HepG2 (cell line): ENCODE results near the gene MTA2. TPM values are rescaled to one million over a fixed set of nuclear protein-coding genes. Genes with fewer than 3 reads are reported as not detected.

ENCODE experiments used
- HDAC2 ChIP-seq: sonication (generic); formaldehyde crosslinking; IDR thresholded peaks from 2 replicates; pipeline ENCODE4 v1.4.0; 2020; ENCODE audit warnings: missing genetic modification reagents
- JUN ChIP-seq: sonication (generic); formaldehyde crosslinking; IDR thresholded peaks from 2 replicates; pipeline ENCODE4 v1.4.0; 2020; ENCODE audit warnings: mild to moderate bottlenecking, missing genetic modification reagents
- MED1 ChIP-seq: sonication (generic); formaldehyde crosslinking; IDR thresholded peaks from 2 replicates; pipeline ENCODE4 v1.4.0; 2020; ENCODE audit warnings: missing genetic modification reagents
- NCOA1 ChIP-seq: sonication (generic); formaldehyde crosslinking; IDR thresholded peaks from 2 replicates; pipeline ENCODE4 v1.9.0; 2021; ENCODE audit warnings: missing genetic modification reagents
- NFRKB ChIP-seq: fragments of 450-650 bp; IDR thresholded peaks from 2 replicates; pipeline ENCODE4 v1.6.1; 2017
- POGZ ChIP-seq: sonication (generic); formaldehyde crosslinking; IDR thresholded peaks from 2 replicates; pipeline ENCODE4 v1.4.0; 2020; ENCODE audit warnings: mild to moderate bottlenecking, missing genetic modification reagents
- RARA ChIP-seq: IDR thresholded peaks from 2 replicates; pipeline ENCODE4 v1.6.1; 2016; ENCODE audit warnings: missing genetic modification reagents, missing compliant biosample characterization
- RBM22 ChIP-seq: fragments of 200-400 bp; formaldehyde crosslinking; optimal IDR thresholded peaks from 2 replicates; pipeline ENCODE3; 2017; ENCODE audit warnings: mild to moderate bottlenecking, low read length, moderate library complexity
- THAP11 ChIP-seq: IDR thresholded peaks from 2 replicates; pipeline ENCODE4 v1.6.1; 2016; ENCODE audit warnings: missing biosample characterization, missing genetic modification reagents
- ZNF20 ChIP-seq: sonication (generic); formaldehyde crosslinking; IDR thresholded peaks from 2 replicates; pipeline ENCODE4 v1.4.0; 2020; ENCODE audit warnings: mild to moderate bottlenecking, moderate library complexity, missing genetic modification reagents
- ZNF24 ChIP-seq: fragments of 450-650 bp; IDR thresholded peaks from 2 replicates; pipeline ENCODE4 v1.6.1; 2017; ENCODE audit warnings: antibody characterized with exemption, mild to moderate bottlenecking
- ZNF326 ChIP-seq: sonication (generic); formaldehyde crosslinking; IDR thresholded peaks from 2 replicates; pipeline ENCODE4 v1.4.0; 2020; ENCODE audit warnings: missing genetic modification reagents, borderline replicate concordance
- ZNF446 ChIP-seq: sonication (generic); formaldehyde crosslinking; IDR thresholded peaks from 2 replicates; pipeline ENCODE4 v1.5.0; 2020; ENCODE audit warnings: mild to moderate bottlenecking, missing genetic modification reagents
- ZNF558 ChIP-seq: sonication (generic); formaldehyde crosslinking; IDR thresholded peaks from 2 replicates; pipeline ENCODE4 v1.9.0; 2022; ENCODE audit warnings: mild to moderate bottlenecking, missing genetic modification reagents, borderline replicate concordance
- ZNF878 ChIP-seq: sonication (generic); formaldehyde crosslinking; IDR thresholded peaks from 2 replicates; pipeline ENCODE4 v1.8.1; 2023; ENCODE audit warnings: mild to moderate bottlenecking, missing genetic modification reagents, moderate library complexity
- polyA plus RNA-seq, 8 experiments: library from polyadenylated mRNA; depleted of rRNA in 3 of 8; stranded (reverse) in 7 of 8; unstranded in 1 of 8; fragments of >200 nt; fragmentation: Illumina TruSeq in 4 of 8; extraction: Trizol in 4 of 8; gene quantifications; 2 replicates each; pipeline versions ENCODE4 v1.2.1 to v1.2.3, GENCODE V29; 2011 to 2016; ENCODE audit warnings: low read depth in 4 of 8, missing spikeins in 1 of 8, mixed read lengths in 1 of 8; ENCODE audit not compliant: insufficient read depth in 1 of 8
- total RNA-seq, 5 experiments: library from RNA; depleted of rRNA; stranded (reverse); fragments of >200 nt; fragmentation: Illumina TruSeq; extraction: Trizol; gene quantifications; 2 replicates each; pipeline ENCODE4 v1.2.3, GENCODE V29; 2016; ENCODE audit warnings: low read depth in 1 of 5
- TF ChIP-seq, protein P1 (sequence below): sonication (generic); formaldehyde crosslinking; IDR thresholded peaks from 2 replicates; pipeline ENCODE4 v1.4.0; 2020; ENCODE audit warnings: missing genetic modification reagents, mild to moderate bottlenecking, borderline replicate concordance
- TF ChIP-seq, protein P2 (sequence below): conservative IDR thresholded peaks from 2 replicates; pipeline ENCODE4 v1.6.1; 2018; ENCODE audit warnings: missing genetic modification reagents
- TF ChIP-seq, protein P3 (sequence below): sonication (generic); formaldehyde crosslinking; conservative IDR thresholded peaks from 2 replicates; pipeline ENCODE4 v1.5.0; 2020; ENCODE audit warnings: missing genetic modification reagents

MTA2 gene
- total and polyA plus RNA-seq, 2 of the 13 experiments (the other 11 are each of a cell fraction or from before 2014, with no cell fraction given), result 14.0 to 70.0 TPM

DNA sequence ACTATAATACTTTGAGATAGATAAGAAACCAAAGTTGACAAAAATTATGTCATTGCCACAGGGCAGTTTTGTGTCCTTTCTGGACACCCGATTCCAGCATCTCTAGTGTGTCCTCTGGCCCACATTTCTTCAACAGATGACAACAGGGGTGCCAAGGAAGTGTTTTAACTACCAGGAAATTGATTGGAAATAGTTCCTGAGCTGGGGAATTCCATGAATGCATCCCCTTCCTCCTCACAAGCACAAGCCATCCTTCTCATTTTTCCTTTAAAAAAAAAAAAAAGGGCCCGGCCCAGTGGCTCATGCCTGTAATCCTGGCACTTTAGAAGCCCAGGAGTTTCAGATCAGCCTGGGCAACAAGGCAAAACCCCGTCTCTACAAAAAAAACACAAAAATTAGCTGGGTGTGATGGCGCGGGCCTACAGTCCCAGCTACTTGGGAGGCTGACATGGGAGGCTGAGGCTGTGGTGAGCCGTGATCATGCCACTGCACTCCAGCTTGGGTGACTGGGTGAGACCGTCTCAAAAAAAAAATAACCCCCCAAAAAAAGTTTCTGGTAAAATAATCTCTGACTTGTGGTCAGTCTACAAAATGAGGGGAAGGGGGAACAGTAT lies 20.9 kb upstream of the MTA2 start (continued):
- TF ChIP-seq, protein P1, sequence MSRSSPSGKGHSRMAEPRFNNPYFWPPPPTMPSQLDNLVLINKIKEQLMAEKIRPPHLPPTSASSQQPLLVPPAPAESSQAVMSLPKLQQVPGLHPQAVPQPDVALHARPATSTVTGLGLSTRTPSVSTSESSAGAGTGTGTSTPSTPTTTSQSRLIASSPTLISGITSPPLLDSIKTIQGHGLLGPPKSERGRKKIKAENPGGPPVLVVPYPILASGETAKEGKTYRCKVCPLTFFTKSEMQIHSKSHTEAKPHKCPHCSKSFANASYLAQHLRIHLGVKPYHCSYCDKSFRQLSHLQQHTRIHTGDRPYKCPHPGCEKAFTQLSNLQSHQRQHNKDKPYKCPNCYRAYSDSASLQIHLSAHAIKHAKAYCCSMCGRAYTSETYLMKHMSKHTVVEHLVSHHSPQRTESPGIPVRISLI (CRISPR knock-in tag), result no peak
- no peak for TF ChIP-seq HDAC2
- TF ChIP-seq ZNF878 (CRISPR knock-in tag), result 0 out of 2 replicates have a peak, but pooled peaks have one; percentile 18
- TF ChIP-seq ZNF24, result no peak
- no peak for TF ChIP-seq MED1
- TF ChIP-seq, protein P2, sequence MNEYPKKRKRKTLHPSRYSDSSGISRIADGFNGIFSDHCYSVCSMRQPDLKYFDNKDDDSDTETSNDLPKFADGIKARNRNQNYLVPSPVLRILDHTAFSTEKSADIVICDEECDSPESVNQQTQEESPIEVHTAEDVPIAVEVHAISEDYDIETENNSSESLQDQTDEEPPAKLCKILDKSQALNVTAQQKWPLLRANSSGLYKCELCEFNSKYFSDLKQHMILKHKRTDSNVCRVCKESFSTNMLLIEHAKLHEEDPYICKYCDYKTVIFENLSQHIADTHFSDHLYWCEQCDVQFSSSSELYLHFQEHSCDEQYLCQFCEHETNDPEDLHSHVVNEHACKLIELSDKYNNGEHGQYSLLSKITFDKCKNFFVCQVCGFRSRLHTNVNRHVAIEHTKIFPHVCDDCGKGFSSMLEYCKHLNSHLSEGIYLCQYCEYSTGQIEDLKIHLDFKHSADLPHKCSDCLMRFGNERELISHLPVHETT (CRISPR knock-in tag), result no peak
- no peak for TF ChIP-seq POGZ (CRISPR knock-in tag)
- no peak for TF ChIP-seq JUN (CRISPR knock-in tag)
- no peak for TF ChIP-seq ZNF446 (CRISPR knock-in tag)
- no peak for TF ChIP-seq ZNF326 (CRISPR knock-in tag)
- TF ChIP-seq THAP11 (CRISPR knock-in tag), result no peak
- no peak for TF ChIP-seq NFRKB
- no peak for TF ChIP-seq RBM22
- no peak for TF ChIP-seq ZNF558 (CRISPR knock-in tag)
- TF ChIP-seq NCOA1 (CRISPR knock-in tag), result no peak
- TF ChIP-seq, protein P3, sequence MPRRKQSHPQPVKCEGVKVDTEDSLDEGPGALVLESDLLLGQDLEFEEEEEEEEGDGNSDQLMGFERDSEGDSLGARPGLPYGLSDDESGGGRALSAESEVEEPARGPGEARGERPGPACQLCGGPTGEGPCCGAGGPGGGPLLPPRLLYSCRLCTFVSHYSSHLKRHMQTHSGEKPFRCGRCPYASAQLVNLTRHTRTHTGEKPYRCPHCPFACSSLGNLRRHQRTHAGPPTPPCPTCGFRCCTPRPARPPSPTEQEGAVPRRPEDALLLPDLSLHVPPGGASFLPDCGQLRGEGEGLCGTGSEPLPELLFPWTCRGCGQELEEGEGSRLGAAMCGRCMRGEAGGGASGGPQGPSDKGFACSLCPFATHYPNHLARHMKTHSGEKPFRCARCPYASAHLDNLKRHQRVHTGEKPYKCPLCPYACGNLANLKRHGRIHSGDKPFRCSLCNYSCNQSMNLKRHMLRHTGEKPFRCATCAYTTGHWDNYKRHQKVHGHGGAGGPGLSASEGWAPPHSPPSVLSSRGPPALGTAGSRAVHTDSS, result no peak
- TF ChIP-seq RARA, result no peak
- no peak for TF ChIP-seq ZNF20
- TF ChIP-seq, all 625 proteins: peak for 4
